HG03196 (cell line): ENCODE results near the gene REEP3.
"Not testable (repeated sequence)": the region's sequence is repeated elsewhere in the genome, so short reads cannot be mapped to it uniquely, and the experiment has no call there.

ENCODE experiments used
- ATAC-seq: cut with Tn5 transposase; IDR thresholded peaks from one replicate; pipeline ENCODE4 v1.9.1; 2021; ENCODE audit not compliant: unreplicated experiment

REEP3 gene

GRCh38 chr10:63628526-63629362 lies 107.5 kb downstream of the REEP3 start:
- peak; percentile 23 for ATAC-seq

- peak; percentile 52 for ATAC-seq
Measured at GRCh38 chr10:63629363-63630084, 108.3 kb downstream of the REEP3 start.

- ATAC-seq: peak; percentile 54
Measured at GRCh38 chr10:63630085-63630930, 109.1 kb downstream of the REEP3 start.

GRCh38 chr10:63630931-63631680 lies 109.9 kb downstream of the REEP3 start:
- ATAC-seq: no peak

- no peak for ATAC-seq
Measured at GRCh38 chr10:63631991-63632390, 110.8 kb downstream of the REEP3 start.

GRCh38 chr10:63633677-63634487 lies 112.7 kb downstream of the REEP3 start:
- no peak for ATAC-seq

- no peak for ATAC-seq
Measured at GRCh38 chr10:63634488-63635065, 113.4 kb downstream of the REEP3 start.

- ATAC-seq: no peak
Measured at GRCh38 chr10:63636812-63637211, 115.6 kb downstream of the REEP3 start.

GRCh38 chr10:63637901-63638327 lies 116.7 kb downstream of the REEP3 start:
- no peak for ATAC-seq

- ATAC-seq: no peak
Measured at GRCh38 chr10:63641366-63641765, 120.2 kb downstream of the REEP3 start.

GRCh38 chr10:63641799-63642198 lies 120.6 kb downstream of the REEP3 start:
- ATAC-seq: no peak

GRCh38 chr10:63642808-63643207 lies 121.6 kb downstream of the REEP3 start:
- ATAC-seq: no peak

- no peak for ATAC-seq
Measured at GRCh38 chr10:63644418-63645142, 123.4 kb downstream of the REEP3 start.

GRCh38 chr10:63645195-63645594 lies 124.0 kb downstream of the REEP3 start:
- no peak for ATAC-seq

- ATAC-seq: no peak
Measured at GRCh38 chr10:63646491-63646890, 125.3 kb downstream of the REEP3 start.

- ATAC-seq: no peak
Measured at GRCh38 chr10:63651864-63652263, 130.7 kb downstream of the REEP3 start.

- ATAC-seq: no peak
Measured at GRCh38 chr10:63653747-63654146, 132.5 kb downstream of the REEP3 start.

- ATAC-seq: no peak
Measured at GRCh38 chr10:63657761-63658160, 136.6 kb downstream of the REEP3 start.

GRCh38 chr10:63660941-63661340 lies 139.7 kb downstream of the REEP3 start:
- not testable (repeated sequence) for ATAC-seq
